Omental fat pad (tissue), 4 donors: ENCODE results near the gene SPSB3. TPM values are rescaled to one million over a fixed set of nuclear protein-coding genes. Genes with fewer than 3 reads are reported as not detected.

ENCODE experiments used
- ATAC-seq: fragments of 150-250 bp; one replicate; pipeline ENCODE4 v1.9.1; 2016; ENCODE audit warnings: mild to moderate bottlenecking, moderate library complexity; ENCODE audit not compliant: low FRiP score
- DNase-seq: peaks from one replicate; pipeline ENCODE4 v3.0.0-alpha.2; 2019; ENCODE audit warnings: low spot score
- total RNA-seq, 4 donors: library from RNA; depleted of rRNA; stranded (reverse); fragments of >200 nt; gene quantifications; one replicate each; pipeline ENCODE4 v1.1.0, GENCODE V29; 2016
- TF ChIP-seq, protein P1 (sequence below), 3 donors: fragments of 450-650 bp; IDR thresholded peaks; one replicate each; pipeline ENCODE4 v1.5.1; 2016 to 2017; ENCODE audit warnings: antibody characterized with exemption in 3 of 3, mild to moderate bottlenecking in 3 of 3, moderate library complexity in 2 of 3

The SPSB3 gene
- total RNA-seq, 4 donors from 2014 or later: 39.5 to 88.1 (median 50.7) TPM

DNA sequence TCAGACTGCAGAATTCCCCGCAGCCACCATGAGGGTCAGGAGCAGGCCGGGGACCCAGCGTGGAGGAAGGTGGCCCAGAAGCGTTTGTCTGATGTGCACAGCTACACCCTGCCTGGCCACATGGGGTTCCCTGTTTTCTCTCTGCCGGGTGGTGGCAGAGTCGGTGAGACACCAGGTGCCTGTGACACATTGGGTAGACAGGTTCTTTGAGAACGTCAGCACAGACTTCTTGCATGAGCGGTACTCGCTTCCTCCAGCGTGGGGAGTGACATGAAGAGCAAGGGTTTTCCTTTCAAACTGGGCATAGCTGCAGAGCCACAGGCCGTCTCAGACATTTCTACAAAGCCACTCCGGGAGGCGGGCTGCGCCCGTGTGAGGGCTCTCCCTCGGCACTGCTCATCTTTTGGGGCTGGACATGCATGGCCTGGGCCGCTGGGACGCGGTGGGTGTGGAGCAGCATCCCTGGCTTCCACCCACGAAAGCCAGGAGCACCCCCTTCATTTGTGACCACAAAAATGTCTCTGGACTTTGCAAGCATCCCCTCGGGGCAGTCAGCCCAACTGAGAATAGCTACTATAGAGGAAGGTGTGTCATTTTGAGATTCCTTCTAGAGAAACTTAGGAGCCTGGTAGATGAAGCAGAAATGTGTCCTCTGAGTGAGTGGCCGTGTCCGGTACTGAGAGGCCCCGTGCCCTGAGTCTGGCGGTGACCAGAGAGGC lies 37.0 kb downstream of the SPSB3 start:
- no peak for ATAC-seq
- no peak for DNase-seq
- TF ChIP-seq, protein P1, sequence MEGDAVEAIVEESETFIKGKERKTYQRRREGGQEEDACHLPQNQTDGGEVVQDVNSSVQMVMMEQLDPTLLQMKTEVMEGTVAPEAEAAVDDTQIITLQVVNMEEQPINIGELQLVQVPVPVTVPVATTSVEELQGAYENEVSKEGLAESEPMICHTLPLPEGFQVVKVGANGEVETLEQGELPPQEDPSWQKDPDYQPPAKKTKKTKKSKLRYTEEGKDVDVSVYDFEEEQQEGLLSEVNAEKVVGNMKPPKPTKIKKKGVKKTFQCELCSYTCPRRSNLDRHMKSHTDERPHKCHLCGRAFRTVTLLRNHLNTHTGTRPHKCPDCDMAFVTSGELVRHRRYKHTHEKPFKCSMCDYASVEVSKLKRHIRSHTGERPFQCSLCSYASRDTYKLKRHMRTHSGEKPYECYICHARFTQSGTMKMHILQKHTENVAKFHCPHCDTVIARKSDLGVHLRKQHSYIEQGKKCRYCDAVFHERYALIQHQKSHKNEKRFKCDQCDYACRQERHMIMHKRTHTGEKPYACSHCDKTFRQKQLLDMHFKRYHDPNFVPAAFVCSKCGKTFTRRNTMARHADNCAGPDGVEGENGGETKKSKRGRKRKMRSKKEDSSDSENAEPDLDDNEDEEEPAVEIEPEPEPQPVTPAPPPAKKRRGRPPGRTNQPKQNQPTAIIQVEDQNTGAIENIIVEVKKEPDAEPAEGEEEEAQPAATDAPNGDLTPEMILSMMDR (IDR thresholded peaks at IDR 0.05): no peak

DNA sequence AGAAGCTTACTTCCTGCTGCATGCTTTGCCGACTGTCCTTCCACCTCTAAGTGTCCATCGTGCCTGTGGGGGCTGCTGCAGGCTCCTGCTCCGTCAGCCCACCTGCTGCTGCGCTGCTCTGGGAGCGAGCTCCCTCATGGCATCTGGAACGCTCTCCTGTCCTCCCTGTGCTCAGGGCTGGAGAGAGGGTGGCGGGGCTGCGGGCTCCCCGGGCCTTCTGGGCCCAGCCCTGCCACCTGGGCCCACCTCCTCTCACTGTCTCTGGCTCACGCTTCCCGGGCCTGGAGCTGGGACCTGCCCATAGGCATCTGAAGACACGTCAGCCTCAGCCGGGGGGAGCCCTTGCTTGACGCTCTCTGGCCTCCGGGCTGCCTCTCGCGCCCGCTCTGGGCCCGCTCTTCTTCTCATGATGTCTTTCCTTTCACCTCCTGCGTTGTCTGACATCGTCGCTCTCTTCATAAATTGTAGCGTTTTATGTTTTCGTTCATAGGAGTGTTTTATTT lies 38.0 kb downstream of the SPSB3 start:
- DNase-seq (no peak), ATAC-seq (no peak)
- TF ChIP-seq, protein P1 (IDR thresholded peaks at IDR 0.05): no peak

DNA sequence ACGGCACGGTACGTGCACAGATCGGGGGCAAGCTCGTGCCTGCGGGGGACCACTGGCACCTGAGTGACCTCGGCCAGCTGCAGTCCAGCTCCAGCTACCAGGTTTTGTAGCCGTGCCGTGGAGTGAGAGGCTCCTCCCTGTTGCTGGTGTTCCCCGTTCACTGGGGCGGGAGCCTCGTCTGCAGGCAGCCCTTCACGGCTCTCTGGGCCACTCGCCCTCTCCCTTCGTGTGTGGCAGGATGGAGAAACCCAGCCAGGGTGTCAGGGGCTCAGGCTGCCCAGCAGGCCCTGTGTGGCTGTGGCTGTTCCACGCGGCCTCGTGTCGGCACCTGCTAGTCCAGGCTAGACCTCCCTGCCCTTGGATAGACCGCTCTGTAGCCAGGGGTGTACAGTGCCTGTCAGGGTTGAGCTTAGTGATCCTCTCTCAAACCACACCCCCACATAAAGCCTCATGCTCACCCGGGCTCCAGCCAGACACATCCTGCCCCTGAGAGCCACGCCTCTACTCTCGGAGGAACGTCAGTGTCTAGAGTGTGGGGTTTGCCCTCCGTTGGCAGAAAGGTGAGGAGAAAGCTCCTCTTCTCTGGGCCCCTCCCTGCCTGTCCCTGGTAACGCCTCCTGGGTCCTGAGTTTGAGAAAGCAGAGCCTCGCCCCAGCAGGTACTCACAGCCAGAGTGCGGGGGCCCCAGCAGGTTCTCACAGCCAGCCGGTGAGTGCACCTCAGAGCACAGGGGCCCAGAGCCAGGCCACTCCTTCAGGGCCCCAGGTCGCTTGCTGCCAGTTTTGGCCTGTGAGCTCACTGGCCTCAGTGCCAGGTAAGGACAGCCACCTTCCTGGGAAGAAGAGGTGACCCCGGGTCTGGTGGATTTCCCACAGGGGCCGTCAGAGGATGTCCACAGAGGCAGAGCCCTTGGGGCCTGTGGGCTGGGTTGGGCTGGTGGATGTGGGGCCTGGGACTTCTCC lies 38.7 kb downstream of the SPSB3 start:
- ATAC-seq: no peak
- TF ChIP-seq, protein P1 (IDR thresholded peaks at IDR 0.05): no peak

DNA sequence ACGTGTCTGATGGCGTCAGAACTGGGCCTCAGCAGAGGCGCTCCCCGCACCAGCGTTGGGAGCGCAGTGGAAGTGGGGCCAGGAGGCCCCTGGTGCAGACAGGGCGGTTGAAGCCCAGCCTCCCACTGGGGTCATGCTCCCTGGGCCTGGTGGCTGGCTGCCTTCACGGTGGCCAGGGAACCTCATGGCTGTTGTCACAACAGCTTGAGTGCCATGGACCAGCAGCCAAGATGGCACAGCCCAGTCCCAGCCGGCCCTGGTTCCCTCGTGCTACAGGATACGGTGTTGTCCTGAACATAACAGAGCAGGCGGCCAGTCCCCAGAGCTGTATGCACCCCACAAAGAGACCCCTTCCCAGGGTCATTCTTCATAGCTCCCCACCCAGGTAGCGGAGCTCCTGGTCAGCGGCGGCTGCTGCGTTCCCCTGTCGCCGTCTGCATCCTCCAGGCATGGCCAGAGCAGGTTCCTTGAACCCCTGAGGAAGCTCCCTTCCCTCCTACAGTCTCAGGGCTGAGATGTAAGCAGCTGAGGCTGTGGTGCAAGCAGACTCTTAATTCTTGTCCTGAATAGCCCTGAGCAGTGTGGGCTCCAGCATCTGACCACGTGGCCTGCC lies 40.7 kb downstream of the SPSB3 start:
- TF ChIP-seq, protein P1 (IDR thresholded peaks at IDR 0.05): no peak
- ATAC-seq (no peak), DNase-seq (no peak)

More for the DNA sequence above, 38.7 kb downstream of the SPSB3 start:
- no peak for DNase-seq

DNA sequence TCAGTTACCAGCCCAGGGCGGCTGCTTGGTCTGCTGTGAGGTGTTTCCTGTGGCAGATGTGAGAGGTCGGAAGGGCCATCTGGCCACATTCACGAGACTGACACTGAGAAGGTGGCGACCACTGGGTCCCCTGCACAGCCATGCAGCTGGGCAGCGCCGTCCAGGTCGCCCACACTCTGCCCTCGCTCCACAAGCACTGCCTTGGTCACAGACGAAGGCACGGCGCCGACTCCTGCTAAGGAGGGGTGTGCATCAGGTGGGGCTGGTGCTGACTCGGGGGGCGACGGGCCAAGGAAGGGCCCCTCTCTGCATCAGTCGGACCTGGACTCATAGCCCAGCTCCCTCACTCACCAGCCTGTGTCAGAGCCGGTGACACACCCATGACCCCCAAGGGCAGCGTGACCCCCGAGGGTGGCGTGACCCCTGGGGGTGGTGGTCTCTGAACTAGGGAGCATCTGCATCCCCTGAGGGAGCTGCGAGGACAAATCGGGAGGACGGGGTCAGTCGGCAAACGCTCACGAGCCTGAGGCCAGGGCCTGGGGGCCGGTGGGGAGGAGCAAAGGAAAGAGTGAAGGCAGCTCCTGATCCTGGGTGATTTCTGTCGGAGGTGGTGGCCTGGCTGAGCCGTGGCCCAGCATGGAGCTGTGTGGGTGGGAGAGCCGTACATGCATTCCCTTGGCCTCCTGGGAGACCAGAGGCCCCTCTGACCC lies 41.4 kb downstream of the SPSB3 start:
- ATAC-seq (no peak), DNase-seq (no peak)
- TF ChIP-seq, protein P1 (IDR thresholded peaks at IDR 0.05): no peak

DNA sequence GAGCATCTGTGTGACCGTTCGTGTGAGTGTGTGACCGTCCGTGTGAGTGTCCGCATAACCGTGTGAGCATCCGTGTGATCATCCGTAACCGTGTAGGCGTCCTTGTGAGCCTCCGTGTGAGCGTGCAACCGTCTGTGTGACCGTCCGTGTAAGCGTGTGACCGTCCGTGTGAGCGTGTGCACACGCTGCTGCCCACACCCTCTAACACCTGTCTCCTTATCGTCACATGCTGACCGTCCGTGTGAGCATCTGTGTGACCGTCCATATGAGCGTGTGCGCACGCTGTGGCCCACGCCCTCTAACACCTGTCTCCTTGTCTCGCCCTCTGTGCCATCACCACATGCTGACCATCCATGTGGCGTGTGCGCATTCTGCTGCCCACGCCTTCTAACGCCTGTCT lies 42.1 kb downstream of the SPSB3 start:
- DNase-seq (no peak), ATAC-seq (no peak)
- TF ChIP-seq, protein P1 (IDR thresholded peaks at IDR 0.05): no peak
